ENCODE measurements around the gene CAMK4.

CAMK4 gene

GRCh38 chr5:111389390-111390082 lies 165.4 kb downstream of the CAMK4 start:
- Histone ChIP-seq H3K27me3 (ENCODE audit: low read depth, low read length) (no peaks in the 10 kb centered on the region), H4K20me1 (ENCODE audit: insufficient read depth, low read length) (peaks cover under 1% of the 10 kb centered on the region; the same call in 1 of the 2 replicates), H3K9ac (ENCODE audit: low read length) (no peak overlapping the region), H3K4me2 (ENCODE audit: low read length) (no peak overlapping the region), H3K9me3 (ENCODE audit: insufficient read depth, low read length) (no peaks in the 10 kb centered on the region), H3K4me3 (ENCODE audit: low read length) (no peak overlapping the region), H3K79me2 (ENCODE audit: low read length) (peaks cover under 1% of the 10 kb centered on the region; the same call in 1 of the 2 replicates), H3K4me1 (ENCODE audit: low read length) (no peaks in the 10 kb centered on the region), H3K36me3 (replicated peaks; ENCODE audit: low read depth, low read length) (peaks cover 18% of the 10 kb centered on the region), H3K27ac (ENCODE audit: low read length) (no peak overlapping the region), H2AFZ (ENCODE audit: low read depth, low read length) (no peak overlapping the region)
- TF ChIP-seq EZH2phosphoT487 (IDR thresholded peaks at IDR 0.05; ENCODE audit: low read depth) (no peak), CTCF (IDR thresholded peaks at IDR 0.05; ENCODE audit: low read depth, low read length) (no peak)

- Histone ChIP-seq H4K20me1 (ENCODE audit: insufficient read depth, low read length) (no peaks in the 10 kb centered on the region), H3K4me2 (ENCODE audit: low read length) (no peak overlapping the region), H3K4me3 (ENCODE audit: low read length) (no peak overlapping the region), H3K36me3 (replicated peaks; ENCODE audit: low read depth, low read length) (peaks cover 21% of the 10 kb centered on the region), H2AFZ (ENCODE audit: low read depth, low read length) (no peak overlapping the region), H3K9me3 (ENCODE audit: insufficient read depth, low read length) (no peaks in the 10 kb centered on the region), H3K27me3 (ENCODE audit: low read depth, low read length) (no peaks in the 10 kb centered on the region), H3K4me1 (ENCODE audit: low read length) (peaks cover 3% of the 10 kb centered on the region; the same call in 1 of the 2 replicates), H3K79me2 (ENCODE audit: low read length) (no peaks in the 10 kb centered on the region), H3K9ac (ENCODE audit: low read length) (no peak overlapping the region), H3K27ac (ENCODE audit: low read length) (no peak overlapping the region)
- TF ChIP-seq CTCF (IDR thresholded peaks at IDR 0.05; ENCODE audit: low read depth, low read length) (no peak), EZH2phosphoT487 (IDR thresholded peaks at IDR 0.05; ENCODE audit: low read depth) (no peak)
Measured at GRCh38 chr5:111392181-111392580, 168.0 kb downstream of the CAMK4 start.

- no peak overlapping the region for H2AFZ ChIP-seq (ENCODE audit: low read depth, low read length)
- no peak overlapping the region for H3K4me2 ChIP-seq (ENCODE audit: low read length)
- TF ChIP-seq CTCF (IDR thresholded peaks at IDR 0.05; ENCODE audit: low read depth, low read length) (no peak), EZH2phosphoT487 (IDR thresholded peaks at IDR 0.05; ENCODE audit: low read depth) (no peak)
- H3K27me3 ChIP-seq (ENCODE audit: low read depth, low read length), result no peaks in the 10 kb centered on the region
- no peaks in the 10 kb centered on the region for H4K20me1 ChIP-seq (ENCODE audit: insufficient read depth, low read length)
- no peaks in the 10 kb centered on the region for H3K9me3 ChIP-seq (ENCODE audit: insufficient read depth, low read length)
- H3K4me1 ChIP-seq (ENCODE audit: low read length), result peaks cover 13% of the 10 kb centered on the region
- no peak overlapping the region for H3K9ac ChIP-seq (ENCODE audit: low read length)
- H3K27ac ChIP-seq (ENCODE audit: low read length), result no peak overlapping the region
- no peak overlapping the region for H3K4me3 ChIP-seq (ENCODE audit: low read length)
- no peaks in the 10 kb centered on the region for H3K79me2 ChIP-seq (ENCODE audit: low read length)
- peaks cover 21% of the 10 kb centered on the region for H3K36me3 ChIP-seq (replicated peaks; ENCODE audit: low read depth, low read length)
Measured at GRCh38 chr5:111394586-111394985, 170.4 kb downstream of the CAMK4 start.

GRCh38 chr5:111398013-111398412 lies 173.8 kb downstream of the CAMK4 start:
- H3K4me2 ChIP-seq (ENCODE audit: low read length), result no peak overlapping the region

More at GRCh38 chr5:111398013-111398412, 173.8 kb downstream of the CAMK4 start:
- H3K79me2 ChIP-seq (ENCODE audit: low read length), result no peaks in the 10 kb centered on the region
- peaks cover 13% of the 10 kb centered on the region for H3K4me1 ChIP-seq (ENCODE audit: low read length)
- no peak overlapping the region for H3K4me3 ChIP-seq (ENCODE audit: low read length)
- no peaks in the 10 kb centered on the region for H3K27me3 ChIP-seq (ENCODE audit: low read depth, low read length)
- no peaks in the 10 kb centered on the region for H3K9me3 ChIP-seq (ENCODE audit: insufficient read depth, low read length)
- H3K9ac ChIP-seq (ENCODE audit: low read length), result no peak overlapping the region
- TF ChIP-seq EZH2phosphoT487 (IDR thresholded peaks at IDR 0.05; ENCODE audit: low read depth), result no peak
- TF ChIP-seq CTCF (IDR thresholded peaks at IDR 0.05; ENCODE audit: low read depth, low read length), result no peak
- H3K36me3 ChIP-seq (replicated peaks; ENCODE audit: low read depth, low read length), result peaks cover 37% of the 10 kb centered on the region
- no peak overlapping the region for H3K27ac ChIP-seq (ENCODE audit: low read length)
- H2AFZ ChIP-seq (ENCODE audit: low read depth, low read length), result no peak overlapping the region
- no peaks in the 10 kb centered on the region for H4K20me1 ChIP-seq (ENCODE audit: insufficient read depth, low read length)

Measured in OCI-LY3 (cell line).